Islet precursor cell (in vitro differentiated cells): Measurements from ENCODE around the gene PCGF5.
"Not testable (repeated sequence)": the region's sequence is repeated elsewhere in the genome, so short reads cannot be mapped to it uniquely, and the experiment has no call there.

Source experiments
- DNase-seq: peaks from one replicate; pipeline ENCODE4 v3.0.0-alpha.2; 2018

Gene PCGF5

DNA sequence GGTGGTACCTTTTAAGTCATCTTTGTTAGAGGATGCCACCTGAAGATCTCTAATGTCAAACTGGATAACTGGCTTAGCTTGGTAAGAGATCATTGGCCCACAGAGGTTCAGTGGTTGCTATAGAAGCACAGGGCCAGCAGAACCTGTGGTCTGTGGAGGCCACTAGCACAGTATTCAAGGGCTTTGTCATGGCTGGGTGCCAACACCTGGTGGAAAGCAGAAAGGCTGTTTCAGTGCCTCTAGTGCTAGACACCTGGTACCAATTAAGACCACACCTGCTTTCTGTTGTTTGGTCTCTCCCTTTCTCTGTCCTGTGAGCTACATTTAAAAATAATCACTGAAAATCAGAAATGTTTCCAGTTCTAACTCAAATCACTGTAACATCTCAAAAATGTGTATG, 10.0 kb upstream of the PCGF5 start:
- no peak for DNase-seq

- no peak for DNase-seq
Observed at GRCh38 chr10:91211675-91212074, 8.8 kb upstream of the PCGF5 start.

GRCh38 chr10:91214911-91215310, 5.6 kb upstream of the PCGF5 start:
- DNase-seq = no peak

- DNase-seq = no peak
Observed at GRCh38 chr10:91215384-91215783, 5.1 kb upstream of the PCGF5 start.

DNA sequence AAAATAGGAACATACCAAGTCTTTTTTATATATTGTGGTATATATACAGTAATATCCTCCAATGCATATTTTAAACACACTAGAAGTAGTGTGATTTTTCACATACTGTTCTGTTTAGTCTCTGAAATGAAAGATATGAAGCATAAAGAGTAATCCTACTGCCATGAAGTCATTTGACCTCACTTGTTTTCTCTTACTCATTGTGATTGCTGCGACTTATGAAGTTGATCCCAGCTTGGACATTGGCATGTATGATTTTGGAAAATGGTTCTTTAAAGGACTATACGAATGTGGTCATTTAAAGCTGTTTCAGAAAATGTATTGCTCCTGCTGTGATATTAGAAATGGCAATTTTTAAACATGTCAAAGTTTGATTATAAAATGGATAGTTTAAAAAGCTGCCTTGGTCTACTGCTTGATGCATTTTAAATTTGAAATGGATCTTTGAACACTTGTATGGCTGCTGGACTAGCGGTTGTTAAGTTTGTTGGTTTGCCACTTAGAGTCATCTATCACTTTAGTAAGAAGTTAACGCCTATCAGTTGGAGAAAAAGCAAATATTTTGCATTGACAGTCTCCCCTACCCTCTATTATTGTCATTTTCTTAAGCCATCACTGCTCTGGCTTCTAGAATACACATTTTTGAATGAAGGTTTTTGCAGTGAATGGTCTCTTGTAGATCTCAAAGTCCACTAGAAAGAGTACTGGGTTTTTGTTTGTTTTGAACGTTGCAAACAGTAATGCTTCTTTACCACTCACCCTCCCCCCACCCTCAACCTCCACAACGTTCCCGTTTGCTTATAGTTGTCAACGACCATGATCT, 881 bp upstream of the PCGF5 start:
- no peak for DNase-seq

DNA sequence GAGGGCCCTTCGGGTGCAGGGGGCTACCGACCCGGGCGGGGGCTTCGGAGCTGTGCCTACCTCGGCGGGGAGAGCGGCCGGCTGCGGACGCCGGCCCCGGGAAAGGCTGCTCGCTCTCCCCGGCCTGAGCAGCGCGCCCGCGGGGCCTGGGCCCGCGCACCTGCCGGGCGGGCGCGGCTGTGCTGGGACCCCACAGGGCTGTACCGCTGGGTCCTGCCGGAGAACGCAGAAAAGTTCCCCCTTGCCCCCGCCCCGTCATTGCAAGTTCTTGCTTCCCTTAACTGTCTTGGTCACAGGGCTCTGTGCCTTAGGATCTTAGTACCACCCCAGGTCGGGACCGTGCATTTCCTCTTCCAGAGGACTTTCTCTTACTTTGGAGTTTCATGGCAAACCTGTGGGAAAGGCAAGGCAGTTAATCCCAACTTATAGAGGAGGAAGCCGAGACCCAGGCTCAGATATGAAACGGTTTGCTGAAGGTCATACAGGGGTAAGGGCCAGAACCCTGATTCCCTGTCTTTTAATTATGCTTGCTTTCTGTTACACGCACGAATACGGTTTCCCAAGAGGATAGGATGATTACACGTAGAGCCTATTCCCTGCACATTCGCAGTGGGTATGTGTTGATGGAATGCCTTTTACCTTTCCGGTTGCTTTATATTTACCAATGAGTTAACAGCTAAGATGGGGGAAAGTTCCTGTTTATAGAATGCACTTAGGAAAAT, 652 bp downstream of the PCGF5 start:
- peak; percentile 61 for DNase-seq

- no peak for DNase-seq
Observed at GRCh38 chr10:91226093-91226492, 5.6 kb downstream of the PCGF5 start.

GRCh38 chr10:91227576-91227975, 7.1 kb downstream of the PCGF5 start:
- no peak for DNase-seq

GRCh38 chr10:91229683-91230082, 9.2 kb downstream of the PCGF5 start:
- DNase-seq = no peak

GRCh38 chr10:91238191-91238590, 17.7 kb downstream of the PCGF5 start:
- DNase-seq = no peak

DNA sequence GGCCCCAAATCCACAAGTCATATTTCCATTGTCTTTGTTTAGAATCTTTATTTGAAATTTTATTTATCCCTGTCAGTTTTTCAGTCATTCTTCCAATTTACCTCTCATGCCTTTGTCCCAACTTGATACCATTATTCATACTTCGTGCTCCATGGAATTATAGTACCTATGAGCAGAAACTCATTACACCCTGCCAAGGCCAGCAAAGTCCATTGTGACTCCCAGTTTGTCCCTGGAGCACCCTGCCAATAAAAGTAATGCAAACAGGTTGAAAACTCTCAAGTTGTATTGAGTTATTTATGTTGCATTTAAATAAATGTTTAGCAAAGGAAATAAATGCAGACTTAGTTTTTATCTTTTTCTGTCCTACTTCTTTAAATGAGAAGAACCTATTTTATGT, 19.3 kb downstream of the PCGF5 start:
- no peak for DNase-seq

- DNase-seq = no peak
Observed at GRCh38 chr10:91242940-91243339, 22.5 kb downstream of the PCGF5 start.

DNA sequence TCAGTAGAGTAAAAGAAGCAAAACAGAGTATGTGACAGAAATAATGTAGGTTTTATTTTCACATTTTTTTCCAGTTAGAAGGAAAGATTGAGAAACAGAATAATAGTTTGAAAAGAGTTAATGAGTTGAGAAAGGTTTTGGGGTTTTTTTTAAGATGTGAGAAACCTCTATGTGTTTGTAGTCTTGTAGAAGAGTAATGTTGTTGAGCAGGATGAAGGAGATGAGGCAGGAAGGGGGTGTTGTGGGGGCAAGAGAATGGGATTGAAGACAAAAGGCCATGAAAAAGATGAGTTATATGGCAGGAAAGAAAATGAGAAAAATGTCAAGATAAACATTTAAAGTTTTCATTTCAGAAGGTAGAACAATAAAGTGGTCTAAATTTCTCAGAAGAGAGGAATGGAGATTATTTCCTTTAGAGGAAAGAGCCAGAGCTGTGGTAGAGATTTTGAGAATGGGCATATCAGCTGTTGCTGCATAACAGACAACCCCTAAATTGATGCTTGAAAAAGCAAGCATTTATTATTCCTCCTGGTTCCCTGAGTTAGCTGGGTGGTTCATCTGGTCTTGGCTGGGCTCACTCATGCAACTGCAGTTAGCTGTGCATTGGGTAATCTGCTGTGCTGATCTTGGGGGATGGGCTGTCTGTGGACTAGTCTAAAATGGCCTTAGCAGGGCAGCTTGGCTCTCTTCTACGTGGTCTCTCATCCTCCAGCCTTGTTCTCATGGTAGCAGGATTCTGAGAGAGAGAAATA, 27.1 kb downstream of the PCGF5 start:
- peak; percentile 56 for DNase-seq

DNA sequence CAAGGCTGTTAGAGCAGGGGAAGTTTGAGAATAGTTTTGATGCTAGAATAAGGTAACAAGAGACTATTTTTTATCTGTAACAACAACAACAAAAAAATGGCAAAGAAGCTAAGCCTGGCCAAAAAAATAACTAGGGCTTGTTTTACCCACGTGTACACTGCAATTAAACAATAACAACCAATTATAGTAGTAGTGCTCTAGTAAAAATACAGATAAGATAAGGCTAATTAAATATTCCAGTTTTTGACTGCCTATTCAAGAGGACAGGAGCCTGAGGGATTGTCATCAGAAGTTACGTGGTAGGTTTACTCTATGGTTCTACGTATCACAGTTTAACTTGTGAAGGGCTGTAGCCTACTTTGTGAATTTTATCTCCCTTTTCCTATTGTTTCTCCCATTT, 29.2 kb downstream of the PCGF5 start:
- no peak for DNase-seq

GRCh38 chr10:91250341-91250740, 29.9 kb downstream of the PCGF5 start:
- DNase-seq = no peak

- DNase-seq = peak; percentile 54
Observed at GRCh38 chr10:91251430-91252056, 31.1 kb downstream of the PCGF5 start.

DNA sequence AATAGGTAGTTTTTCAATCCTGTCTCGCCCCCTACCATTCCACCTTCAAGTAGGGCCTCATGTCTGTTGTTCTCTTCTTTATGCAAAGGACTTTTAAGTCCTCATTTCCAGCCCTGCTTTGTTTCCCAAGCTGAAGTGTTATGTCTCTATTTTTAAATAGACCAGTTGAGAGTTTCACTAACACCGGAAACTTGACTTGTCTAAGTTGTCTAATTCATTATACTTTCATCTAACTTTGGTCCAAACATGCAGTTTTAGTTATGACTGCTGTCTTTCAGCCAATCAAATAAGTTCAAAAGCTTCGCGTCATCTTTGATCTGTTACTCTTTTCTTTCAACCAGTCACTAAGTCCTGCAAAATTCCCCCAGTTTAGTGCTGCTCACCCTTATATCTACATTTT, 32.8 kb downstream of the PCGF5 start:
- DNase-seq = no peak

DNA sequence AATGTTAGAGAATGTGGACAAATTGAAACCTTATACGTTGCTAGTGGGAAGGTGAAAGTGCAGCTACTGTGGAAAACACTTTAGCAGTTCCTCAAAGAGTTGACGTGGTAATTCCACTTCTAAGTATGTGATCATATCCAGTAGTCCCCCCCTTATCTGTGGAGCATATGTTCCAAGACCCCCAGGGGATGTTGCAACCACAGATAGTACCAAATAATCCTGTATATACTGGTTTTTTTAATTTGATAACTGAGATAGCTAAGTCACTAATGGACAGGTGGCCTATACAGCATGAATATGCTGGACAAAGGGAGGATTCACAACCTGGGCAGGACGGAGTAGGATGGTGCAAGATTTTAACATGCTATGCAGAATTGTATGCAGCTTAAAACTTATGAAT, 36.8 kb downstream of the PCGF5 start:
- DNase-seq = no peak

DNA sequence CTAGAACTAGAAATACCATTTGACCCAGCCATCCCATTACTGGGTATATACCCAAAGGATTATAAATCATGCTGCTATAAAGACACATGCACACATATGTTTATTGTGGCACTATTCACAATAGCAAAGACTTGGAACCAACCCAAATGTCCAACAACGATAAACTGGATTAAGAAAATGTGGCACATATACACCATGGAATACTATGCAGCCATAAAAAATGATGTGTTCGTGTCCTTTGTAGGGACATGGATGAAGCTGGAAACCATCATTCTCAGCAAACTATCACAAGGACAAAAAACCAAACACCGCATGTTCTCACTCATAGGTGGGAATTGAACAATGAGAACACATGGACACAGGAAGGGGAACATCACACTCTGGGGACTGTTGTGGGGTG, 40.0 kb downstream of the PCGF5 start:
- not testable (repeated sequence) for DNase-seq

GRCh38 chr10:91271886-91272285, 51.4 kb downstream of the PCGF5 start:
- no peak for DNase-seq

GRCh38 chr10:91284486-91285090, 64.1 kb downstream of the PCGF5 start:
- DNase-seq = no peak

GRCh38 chr10:91286572-91286971, 66.1 kb downstream of the PCGF5 start:
- no peak for DNase-seq

DNA sequence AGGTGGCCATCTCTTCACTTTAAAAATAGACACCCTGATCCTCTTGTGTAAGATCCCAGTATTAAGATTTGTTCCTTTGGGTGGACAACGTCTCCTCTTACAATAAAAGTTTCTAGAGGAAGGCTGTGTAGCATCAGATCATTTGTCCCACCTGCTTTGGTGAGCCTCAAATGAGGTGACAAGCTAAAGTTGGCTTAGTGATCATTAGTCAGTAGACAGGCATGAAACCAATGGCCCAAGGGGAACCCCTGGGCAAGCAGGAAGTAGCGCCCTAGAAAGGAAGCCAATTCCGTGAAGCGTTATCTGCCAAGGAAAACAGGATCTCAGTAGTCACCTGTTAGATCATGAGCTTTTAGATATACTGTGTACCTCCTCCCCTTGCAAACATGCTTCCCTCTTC, 66.8 kb downstream of the PCGF5 start:
- DNase-seq = no peak
